GM21447 (cell line): ENCODE measurements around the gene STARD9.
"Not testable (repeated sequence)": the region's sequence is repeated elsewhere in the genome, so short reads cannot be mapped to it uniquely, and the experiment has no call there.

Experiments
- ATAC-seq: cut with Tn5 transposase; IDR thresholded peaks from one replicate; pipeline ENCODE4 v1.9.1; 2021; ENCODE audit not compliant: unreplicated experiment

The STARD9 gene

GRCh38 chr15:42623951-42624350, 48.5 kb downstream of the STARD9 start:
- no peak for ATAC-seq

- ATAC-seq = no peak
Measured at GRCh38 chr15:42627485-42627884, 52.1 kb downstream of the STARD9 start.

GRCh38 chr15:42628761-42629160, 53.4 kb downstream of the STARD9 start:
- no peak for ATAC-seq

GRCh38 chr15:42632105-42632675, 56.8 kb downstream of the STARD9 start:
- no peak for ATAC-seq

- ATAC-seq = no peak
Measured at GRCh38 chr15:42640109-42640508, 64.7 kb downstream of the STARD9 start.

GRCh38 chr15:42650208-42651066, 75.0 kb downstream of the STARD9 start:
- peak; percentile 79 for ATAC-seq

GRCh38 chr15:42665827-42666226, 90.4 kb downstream of the STARD9 start:
- ATAC-seq = no peak

- ATAC-seq = no peak
Measured at GRCh38 chr15:42667855-42668254, 92.4 kb downstream of the STARD9 start.

GRCh38 chr15:42670451-42670850, 95.0 kb downstream of the STARD9 start:
- ATAC-seq = no peak

GRCh38 chr15:42672444-42672843, 97.0 kb downstream of the STARD9 start:
- no peak for ATAC-seq

GRCh38 chr15:42674472-42674871, 99.1 kb downstream of the STARD9 start:
- ATAC-seq = no peak

GRCh38 chr15:42675021-42675420, 99.6 kb downstream of the STARD9 start:
- ATAC-seq = no peak

- no peak for ATAC-seq
Measured at GRCh38 chr15:42679285-42680141, 104.1 kb downstream of the STARD9 start.

GRCh38 chr15:42680142-42680482, 104.7 kb downstream of the STARD9 start:
- not testable (repeated sequence) for ATAC-seq

- no peak for ATAC-seq
Measured at GRCh38 chr15:42681119-42681518, 105.7 kb downstream of the STARD9 start.

- no peak for ATAC-seq
Measured at GRCh38 chr15:42686281-42686680, 110.9 kb downstream of the STARD9 start.

GRCh38 chr15:42687740-42688139, 112.3 kb downstream of the STARD9 start:
- no peak for ATAC-seq

GRCh38 chr15:42688301-42688700, 112.9 kb downstream of the STARD9 start:
- ATAC-seq = no peak

- no peak for ATAC-seq
Measured at GRCh38 chr15:42691308-42691707, 115.9 kb downstream of the STARD9 start.

- ATAC-seq = no peak
Measured at GRCh38 chr15:42691770-42692169, 116.4 kb downstream of the STARD9 start.

- ATAC-seq = no peak
Measured at GRCh38 chr15:42692536-42692935, 117.1 kb downstream of the STARD9 start.

GRCh38 chr15:42692997-42693396, 117.6 kb downstream of the STARD9 start:
- no peak for ATAC-seq
